Measurements from ENCODE around the gene RPL36AL.
A peak's percentile ranks its signal among the peaks of the same experiment; 100 is the strongest.
"Not testable (repeated sequence)": the region's sequence is repeated elsewhere in the genome, so short reads cannot be mapped to it uniquely, and the experiment has no call there.

RPL36AL gene

GRCh38 chr14:49619273-49619672, 1.2 kb downstream of the RPL36AL start:
- not testable (repeated sequence) for DNase-seq

- DNase-seq = no peak
Observed at GRCh38 chr14:49617852-49618519, 2.4 kb downstream of the RPL36AL start.

- no peak for DNase-seq
Observed at GRCh38 chr14:49615776-49616175, 4.7 kb downstream of the RPL36AL start.

GRCh38 chr14:49614196-49614595, 6.2 kb downstream of the RPL36AL start:
- DNase-seq = no peak

DNA sequence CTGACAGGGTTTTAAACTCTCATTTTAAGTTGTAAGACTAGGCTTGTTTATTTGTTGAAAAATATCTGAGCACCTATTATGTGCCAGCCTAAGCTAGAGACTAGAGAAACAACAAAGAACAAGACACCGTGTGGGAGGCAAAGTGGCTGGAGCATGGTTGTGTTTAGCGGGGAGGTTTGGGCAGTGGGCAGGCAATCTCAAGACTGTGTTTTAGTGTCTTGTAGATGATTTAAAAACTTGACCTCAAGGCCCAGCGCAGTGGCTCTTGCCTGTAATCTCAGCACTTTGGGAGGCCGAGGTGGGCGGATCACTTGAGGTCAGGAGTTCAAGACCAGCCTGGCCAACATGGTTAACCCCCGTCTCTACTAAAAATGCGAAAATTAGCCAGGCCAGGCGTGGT, 7.8 kb downstream of the RPL36AL start:
- DNase-seq = no peak

DNA sequence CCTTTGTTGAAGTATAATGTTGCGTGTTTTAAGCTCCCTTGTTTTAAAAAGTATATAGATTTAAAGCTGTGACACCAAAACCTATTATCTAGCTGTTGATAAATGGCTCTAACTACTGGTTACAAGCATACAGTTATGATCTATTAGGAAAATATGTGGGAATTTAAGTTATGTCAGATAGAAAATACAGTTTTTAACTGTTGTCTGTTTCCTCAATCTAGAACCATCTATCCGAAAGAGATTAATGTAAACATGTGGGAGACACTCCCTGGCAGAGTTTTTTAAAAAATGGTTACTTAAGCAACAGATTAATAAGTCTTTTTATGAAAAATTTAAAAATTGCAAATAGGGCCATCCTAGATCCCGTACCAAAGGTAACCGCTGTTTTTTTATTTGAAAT, 8.2 kb downstream of the RPL36AL start:
- DNase-seq = no peak

DNA sequence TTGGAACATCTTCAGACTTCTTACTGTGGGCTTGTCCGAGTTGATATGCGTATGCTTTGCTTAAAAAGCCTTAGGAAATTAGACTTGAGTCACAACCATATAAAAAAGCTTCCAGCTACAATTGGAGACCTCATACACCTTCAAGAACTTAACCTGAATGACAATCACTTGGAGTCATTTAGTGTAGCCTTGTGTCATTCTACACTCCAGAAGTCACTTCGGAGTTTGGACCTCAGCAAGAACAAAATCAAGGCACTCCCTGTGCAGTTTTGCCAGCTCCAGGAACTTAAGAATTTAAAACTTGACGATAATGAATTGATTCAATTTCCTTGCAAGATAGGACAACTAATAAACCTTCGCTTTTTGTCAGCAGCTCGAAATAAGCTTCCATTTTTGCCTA, 12.8 kb downstream of the RPL36AL start:
- DNase-seq = no peak

GRCh38 chr14:49598485-49599300, 21.7 kb downstream of the RPL36AL start, which contains the start of gene LRR1:
LRR1 (plus strand) TSS chr14:49598940; CDS start chr14:49599021, 81 bp downstream.
- peak; percentile 91 for DNase-seq

DNA sequence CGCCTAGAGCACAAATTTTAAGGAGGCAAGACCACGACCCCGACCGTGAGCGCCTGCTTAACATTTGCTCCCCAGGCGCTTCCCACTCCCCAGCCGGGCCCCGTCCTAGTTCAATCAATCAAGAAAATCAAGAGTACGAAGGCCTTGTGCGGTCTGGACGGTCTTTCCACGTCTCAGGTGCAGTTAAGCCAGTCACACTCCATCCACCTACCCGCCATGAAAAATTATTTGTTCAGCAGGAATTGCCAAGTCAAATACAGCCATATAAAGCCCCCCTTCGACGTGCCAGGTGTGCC, 22.3 kb downstream of the RPL36AL start:
- DNase-seq = no peak

- no peak for DNase-seq
Observed at GRCh38 chr14:49594347-49595091, 25.9 kb downstream of the RPL36AL start.

- no peak for DNase-seq
Observed at GRCh38 chr14:49593016-49593415, 27.4 kb downstream of the RPL36AL start.

- no peak for DNase-seq
Observed at GRCh38 chr14:49589387-49589786, 31.0 kb downstream of the RPL36AL start.

GRCh38 chr14:49586673-49587460, 33.6 kb downstream of the RPL36AL start:
- DNase-seq = peak; percentile 77

- peak; percentile 98 for DNase-seq
Observed at GRCh38 chr14:49585803-49586672, 34.4 kb downstream of the RPL36AL start, which contains the start of gene RPS29. RPS29 (minus strand) TSS chr14:49586380; CDS start chr14:49586346, 34 bp downstream.

DNA sequence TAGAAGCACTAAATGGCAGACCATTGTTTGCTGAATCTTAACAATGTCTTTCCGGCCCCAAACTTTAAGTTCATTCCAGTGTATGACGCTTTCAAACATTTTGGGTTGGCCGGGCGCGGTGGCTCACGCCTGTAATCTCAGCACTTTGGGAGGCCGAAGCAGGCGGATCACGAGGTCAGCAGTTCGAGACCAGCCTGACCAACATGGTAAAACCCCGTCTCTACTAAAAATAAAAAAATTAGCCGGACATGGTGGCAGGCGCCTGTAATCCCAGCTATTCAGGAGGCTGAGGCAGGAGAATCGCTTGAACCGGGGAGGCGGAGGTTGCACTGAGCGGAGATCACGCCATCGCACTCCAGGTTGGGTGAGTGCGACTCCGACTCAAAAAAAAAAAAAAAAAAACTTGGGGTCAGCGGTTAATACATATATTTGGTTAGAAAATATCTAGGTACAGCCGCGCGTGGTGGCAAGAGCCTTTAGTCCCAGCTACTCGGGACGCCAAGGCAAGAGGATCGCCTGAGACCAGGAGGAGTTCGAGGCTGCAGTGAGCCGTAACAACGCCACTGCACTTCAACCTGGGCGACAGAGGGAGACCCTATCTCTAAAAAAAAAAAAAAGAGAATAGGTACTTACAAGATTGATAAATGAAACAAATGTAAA, 35.3 kb downstream of the RPL36AL start:
- peak; percentile 38 for DNase-seq

GRCh38 chr14:49584058-49584457, 36.4 kb downstream of the RPL36AL start:
- DNase-seq = no peak

DNA sequence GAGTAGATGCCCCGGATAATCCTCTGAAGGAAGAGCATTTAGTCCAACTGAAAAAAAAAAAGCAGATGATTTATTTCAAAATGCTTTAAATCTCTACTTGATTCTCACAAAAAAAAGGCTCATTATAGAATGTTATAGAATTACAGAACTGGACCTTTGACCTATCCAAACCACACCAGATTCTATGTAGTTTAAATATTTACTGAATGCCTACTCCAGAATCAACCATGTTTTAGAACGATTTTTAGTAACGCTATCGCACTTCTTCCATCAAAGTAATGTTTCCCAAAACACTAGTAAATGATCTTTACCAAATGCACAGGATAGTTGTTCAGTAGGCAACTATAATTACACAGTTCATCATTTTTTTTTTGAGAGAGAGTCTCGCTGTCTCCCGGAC, 36.8 kb downstream of the RPL36AL start:
- no peak for DNase-seq

DNA sequence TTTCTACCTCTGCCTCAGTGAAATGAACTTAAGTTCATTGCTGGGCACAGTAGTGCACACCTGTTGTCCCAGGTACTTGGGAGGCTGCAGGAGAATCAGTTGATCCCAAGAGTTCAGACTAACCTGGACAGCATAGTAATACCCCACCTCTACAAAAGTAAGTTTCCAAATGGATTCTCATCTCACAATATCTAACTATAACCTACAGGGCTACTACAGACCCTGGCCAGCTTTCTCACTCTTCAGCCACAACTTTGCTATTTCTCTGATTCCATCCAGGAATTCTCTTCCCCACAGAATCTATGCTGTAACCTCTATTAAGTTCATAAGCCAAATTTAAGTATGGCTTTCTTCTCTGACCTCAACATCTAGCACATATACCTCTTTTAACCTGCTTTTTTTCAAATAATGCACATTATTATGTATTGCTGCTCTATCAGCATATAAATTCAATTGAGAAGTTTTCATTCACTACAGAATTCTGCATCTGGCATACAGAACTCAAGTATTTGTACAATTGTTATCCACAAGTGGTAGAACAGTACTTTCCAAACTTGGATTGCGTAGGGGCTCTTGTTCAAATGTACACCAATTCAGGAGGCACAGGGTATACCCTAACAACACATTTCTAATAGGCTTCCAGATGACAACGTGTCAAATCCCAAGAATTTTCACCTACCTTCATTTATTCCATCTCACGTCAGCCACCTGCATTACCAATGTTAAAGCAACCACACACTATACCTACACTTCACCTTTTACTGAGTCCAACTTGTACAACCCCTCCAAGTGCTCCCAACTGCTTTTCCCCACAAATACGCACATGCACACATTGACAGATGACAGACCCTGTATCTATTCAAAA, 38.1 kb downstream of the RPL36AL start:
- peak; percentile 31 for DNase-seq

- peak; percentile 21 for DNase-seq
Observed at GRCh38 chr14:49581209-49582112, 39.0 kb downstream of the RPL36AL start.
